ENCODE measurements around the gene CKS1B. TPM values are rescaled to one million over a fixed set of nuclear protein-coding genes. Genes with fewer than 3 reads are reported as not detected.

Gene CKS1B
- total and polyA plus RNA-seq, 2 donors (not counting 1 experiment from before 2014, with no cell fraction given), result 16.8 to 33.0 TPM

- TF ChIP-seq CTCF (IDR thresholded peaks at IDR 0.05) (no peak), EZH2 (IDR thresholded peaks at IDR 0.05; ENCODE audit: borderline replicate concordance, insufficient read depth, low read depth, low read length, poor library complexity, severe bottlenecking) (no peak)
- H3K27me3 Mint-ChIP-seq, result no peaks in the 10 kb centered on the region
- H3K27me3 ChIP-seq (replicated peaks in 1 of 4; ENCODE audit: control extremely low read depth in 1 of 4, control insufficient read depth in 3 of 4, insufficient read depth in 4 of 4, low read length in 3 of 4), result no peaks in the 10 kb centered on the region
- peak overlapping the region; percentile 90 for H3K4me3 Mint-ChIP-seq
- WGBS (ENCODE audit: insufficient coverage), result 2% methylated on average over 26 of the region's 37 CpGs
- ATAC-seq (ENCODE audit: low read depth) (no peak), DNase-seq (peak; percentile 49)
- peaks cover 55 to 64% of the 10 kb centered on the region in 2 donors for H3K4me1 ChIP-seq (ENCODE audit: control insufficient read depth in 2 of 2, insufficient read depth in 2 of 2, low read length in 2 of 2)
- H3K9me3 Mint-ChIP-seq (ENCODE audit: insufficient read depth), result no peaks in the 10 kb centered on the region
- peak overlapping the region; percentile 94 for H3K27ac Mint-ChIP-seq
- H3K4me2 ChIP-seq (replicated peaks; ENCODE audit: low read depth, low read length, poor library complexity, severe bottlenecking), result peak overlapping the region; percentile 96
- POLR2A ChIA-PET, result interaction anchor here (1.1 to 7.4 kb wide), 2 partner anchors 12 to 1013 kb away, joined by 3 to 74 read pairs; partner anchors contain the start of gene RPS27
- no peaks in the 10 kb centered on the region for H3K9me3 ChIP-seq (ENCODE audit: control extremely low read depth in 1 of 3, control insufficient read depth in 2 of 3, insufficient read depth in 1 of 3, low read length in 2 of 3)
- peak overlapping the region; percentile 94 for H3K9ac ChIP-seq (ENCODE audit: low read length)
- H4K20me1 ChIP-seq (ENCODE audit: control insufficient read depth, insufficient read depth, low read length, poor library complexity, severe bottlenecking), result peaks cover 23% of the 10 kb centered on the region
- H3K27ac ChIP-seq (ENCODE audit: low read length in 2 of 2), result peak overlapping the region; percentile 59 to 81
- H3K36me3 ChIP-seq (replicated peaks in 1 of 2; ENCODE audit: control extremely low read depth in 1 of 2, control insufficient read depth in 1 of 2, extremely low read depth in 1 of 2, insufficient read depth in 2 of 2, low read length in 1 of 2), result no peaks in the 10 kb centered on the region
- peak overlapping the region; percentile 59 for H2AFZ ChIP-seq (ENCODE audit: insufficient read depth, low read depth, low read length, poor library complexity, severe bottlenecking)
- peaks cover 56% of the 10 kb centered on the region for H3K79me2 ChIP-seq (ENCODE audit: control insufficient read depth, insufficient read depth, low read length)
- peak overlapping the region; percentile 84 to 98 (median 93) for H3K4me3 ChIP-seq (ENCODE audit: control extremely low read depth in 1 of 5, extremely low read depth in 1 of 5, insufficient read depth in 1 of 5, low read depth in 2 of 5, low read length in 4 of 5)
- H3K4me1 Mint-ChIP-seq, result peaks cover 56% of the 10 kb centered on the region
- CTCF ChIA-PET, result interaction anchor here (0.7 to 18.4 kb wide), 3 partner anchors 11 to 59 kb away, joined by 3 to 295 read pairs (median 4); partner anchors contain the start of gene PBXIP1
- intact Hi-C loops (cut with micrococcal nuclease), result loop anchor here (5.0 kb wide), 3 partner anchors 396 to 676 kb away; partner anchors contain the start of genes ADAR, ATP8B2 and UBE2Q1
Measured at GRCh38 chr1:155003227-155003765, 28.8 kb downstream of the CKS1B start.

Measured in B cell (primary cell).